Thoracic aorta (tissue), 2 donors: Measurements from ENCODE around the gene SEMA6B. TPM values are rescaled to one million over a fixed set of nuclear protein-coding genes. Genes with fewer than 3 reads are reported as not detected.

Source experiments
- ATAC-seq: fragments of 150-250 bp; one replicate; pipeline ENCODE4 v1.8.0; 2017; ENCODE audit warnings: low read depth; ENCODE audit not compliant: insufficient number of reproducible peaks, low FRiP score
- DNase-seq: peaks from one replicate; pipeline ENCODE4 v3.0.0-alpha.2; 2020; ENCODE audit warnings: low spot score
- H3K27ac ChIP-seq, 2 donors: fragments of 200-600 bp; sonication (generic); 1 replicate in 1 of 2; 2 replicates in 1 of 2; pipeline ENCODE4 v1.5.1; 2016; ENCODE audit warnings: mild to moderate bottlenecking in 2 of 2, moderate library complexity in 2 of 2
- H3K27me3 ChIP-seq: fragments of 200-600 bp; sonication (generic); replicated peaks from 2 replicates; pipeline ENCODE4 v1.6.0; 2016; ENCODE audit warnings: mild to moderate bottlenecking; ENCODE audit not compliant: insufficient read depth
- H3K36me3 ChIP-seq: fragments of 200-600 bp; sonication (generic); one replicate; pipeline ENCODE4 v1.5.1; 2016
- H3K4me1 ChIP-seq, 2 donors: fragments of 200-600 bp; sonication (generic); 1 replicate in 1 of 2; 2 replicates in 1 of 2; pipeline versions ENCODE4 v1.5.1 to v1.6.0; 2016; ENCODE audit warnings: low read depth in 2 of 2, mild to moderate bottlenecking in 1 of 2; ENCODE audit not compliant: control insufficient read depth in 1 of 2
- H3K4me3 ChIP-seq: fragments of 200-600 bp; sonication (generic); 2 replicates; pipeline ENCODE4 v1.5.1; 2016; ENCODE audit warnings: mild to moderate bottlenecking
- H3K9me3 ChIP-seq: fragments of 200-600 bp; sonication (generic); 2 replicates; pipeline ENCODE4 v1.5.1; 2016
- total RNA-seq, 2 donors: library from RNA; depleted of rRNA; stranded (reverse); fragments of >200 nt; gene quantifications; one replicate each; pipeline versions ENCODE4 v1.1.0 to v1.2.3, GENCODE V29; 2016
- TF ChIP-seq, protein P1 (sequence below): fragments of 200-600 bp; sonication (generic); IDR thresholded peaks from one replicate; pipeline ENCODE4 v1.5.1; 2019; ENCODE audit warnings: antibody characterized with exemption

The SEMA6B gene
- total RNA-seq, 2 donors from 2014 or later, result 3.4 to 17.4 TPM

GRCh38 chr19:4577020-4577782 lies 17.7 kb upstream of the SEMA6B start:
- no peak overlapping the region for H3K27ac ChIP-seq
- peaks cover 0 to 11% of the 10 kb centered on the region in 2 donors for H3K4me1 ChIP-seq
- H3K4me3 ChIP-seq, result no peak overlapping the region
- H3K36me3 ChIP-seq, result no peaks in the 10 kb centered on the region
- H3K9me3 ChIP-seq, result no peaks in the 10 kb centered on the region
- DNase-seq, result no peak
- ATAC-seq, result no peak
- peaks cover 5% of the 10 kb centered on the region for H3K27me3 ChIP-seq
- TF ChIP-seq, protein P1, sequence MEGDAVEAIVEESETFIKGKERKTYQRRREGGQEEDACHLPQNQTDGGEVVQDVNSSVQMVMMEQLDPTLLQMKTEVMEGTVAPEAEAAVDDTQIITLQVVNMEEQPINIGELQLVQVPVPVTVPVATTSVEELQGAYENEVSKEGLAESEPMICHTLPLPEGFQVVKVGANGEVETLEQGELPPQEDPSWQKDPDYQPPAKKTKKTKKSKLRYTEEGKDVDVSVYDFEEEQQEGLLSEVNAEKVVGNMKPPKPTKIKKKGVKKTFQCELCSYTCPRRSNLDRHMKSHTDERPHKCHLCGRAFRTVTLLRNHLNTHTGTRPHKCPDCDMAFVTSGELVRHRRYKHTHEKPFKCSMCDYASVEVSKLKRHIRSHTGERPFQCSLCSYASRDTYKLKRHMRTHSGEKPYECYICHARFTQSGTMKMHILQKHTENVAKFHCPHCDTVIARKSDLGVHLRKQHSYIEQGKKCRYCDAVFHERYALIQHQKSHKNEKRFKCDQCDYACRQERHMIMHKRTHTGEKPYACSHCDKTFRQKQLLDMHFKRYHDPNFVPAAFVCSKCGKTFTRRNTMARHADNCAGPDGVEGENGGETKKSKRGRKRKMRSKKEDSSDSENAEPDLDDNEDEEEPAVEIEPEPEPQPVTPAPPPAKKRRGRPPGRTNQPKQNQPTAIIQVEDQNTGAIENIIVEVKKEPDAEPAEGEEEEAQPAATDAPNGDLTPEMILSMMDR, result no peak

- no peak for DNase-seq
These were observed 16.8 kb upstream of the SEMA6B start for GRCh38 chr19:4576016-4576933.

GRCh38 chr19:4575267-4576015 lies 16.0 kb upstream of the SEMA6B start:
- no peak for ATAC-seq
- Histone ChIP-seq H3K4me3 (no peak overlapping the region), H3K27me3 (peaks cover 4% of the 10 kb centered on the region)

More at GRCh38 chr19:4576016-4576933, 16.8 kb upstream of the SEMA6B start:
- Histone ChIP-seq H3K27me3 (peaks cover 5% of the 10 kb centered on the region), H3K27ac (no peak overlapping the region), H3K36me3 (no peaks in the 10 kb centered on the region), H3K9me3 (no peaks in the 10 kb centered on the region), H3K4me1 (peaks cover 0 to 11% of the 10 kb centered on the region in 2 donors), H3K4me3 (no peak overlapping the region)
- TF ChIP-seq, protein P1, result peak; percentile 57
- no peak for ATAC-seq

DNA sequence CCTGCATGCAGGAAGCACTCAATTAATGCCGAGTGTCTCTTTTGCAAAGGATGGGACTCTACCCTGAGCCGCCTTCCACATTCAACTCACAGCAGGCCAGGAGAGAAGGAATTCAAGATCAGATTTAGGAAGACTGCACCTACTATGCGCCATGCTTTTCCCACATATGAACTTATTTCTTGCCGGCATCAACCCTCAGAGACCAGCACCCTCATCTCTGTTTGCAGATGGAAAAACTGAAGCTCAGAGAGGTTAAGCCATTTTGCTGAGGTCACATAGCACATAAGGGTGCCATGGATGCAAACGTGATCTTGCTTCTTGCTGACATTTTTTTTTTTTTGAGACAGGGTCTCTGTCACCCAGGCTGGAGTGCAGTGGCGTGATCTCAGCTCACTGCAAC lies 14.2 kb upstream of the SEMA6B start:
- Histone ChIP-seq H3K36me3 (no peaks in the 10 kb centered on the region), H3K4me1 (peaks cover 0 to 11% of the 10 kb centered on the region in 2 donors), H3K27ac (no peak overlapping the region), H3K27me3 (no peaks in the 10 kb centered on the region), H3K4me3 (no peak overlapping the region), H3K9me3 (no peaks in the 10 kb centered on the region)
- ATAC-seq (no peak), DNase-seq (no peak)
- TF ChIP-seq, protein P1, result no peak

More at GRCh38 chr19:4575267-4576015, 16.0 kb upstream of the SEMA6B start:
- H3K4me1 ChIP-seq, result peaks cover 0 to 11% of the 10 kb centered on the region in 2 donors
- TF ChIP-seq, protein P1, result no peak
- no peak for DNase-seq
- H3K9me3 ChIP-seq, result no peaks in the 10 kb centered on the region
- no peak overlapping the region for H3K27ac ChIP-seq
- no peaks in the 10 kb centered on the region for H3K36me3 ChIP-seq
